Endometrial microvascular endothelial cells (primary cell): ENCODE data around the gene DCDC2. TPM values are rescaled to one million over a fixed set of nuclear protein-coding genes. Genes with fewer than 3 reads are reported as not detected.
"Not testable (repeated sequence)": the region's sequence is repeated elsewhere in the genome, so short reads cannot be mapped to it uniquely, and the experiment has no call there.

Experiments used
- in situ Hi-C: cut with HindIII; loops from 2 replicates; pipeline ENCODE4 v1.10.0; 2017; ENCODE audit warnings: low sequenced_read_pairs, low pct_unique_long_range_greater_than_20kb; ENCODE audit errors: inconsistent ontology term
- total RNA-seq: library from RNA; depleted of rRNA; stranded (reverse); fragments of >200 nt; gene quantifications from one replicate; pipeline ENCODE4 v1.2.3, GENCODE V29; 2015; ENCODE audit errors: inconsistent ontology term

DCDC2 gene
- total RNA-seq, 1 donor from 2014 or later = not detected

DNA sequence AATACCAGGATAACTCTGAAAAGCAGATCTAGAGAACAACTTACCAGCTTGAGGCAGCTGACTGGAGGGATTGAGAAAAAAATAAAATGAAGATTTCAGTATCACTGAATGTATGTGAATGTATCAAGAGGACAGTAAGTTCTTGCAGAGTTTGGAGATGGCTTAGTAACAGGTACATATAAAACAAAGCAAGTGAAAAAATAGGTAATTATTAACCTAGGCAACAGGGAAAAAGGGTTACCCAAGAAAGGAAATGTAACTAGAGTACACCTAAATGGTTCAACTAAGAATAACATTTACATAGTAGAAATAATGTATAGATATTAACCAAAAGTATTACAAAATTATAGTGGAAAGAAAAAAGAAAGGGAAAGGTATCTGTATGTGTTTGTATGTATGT is 164.5 kb downstream of the DCDC2 start:
- in situ Hi-C loops = no loop called here

DNA sequence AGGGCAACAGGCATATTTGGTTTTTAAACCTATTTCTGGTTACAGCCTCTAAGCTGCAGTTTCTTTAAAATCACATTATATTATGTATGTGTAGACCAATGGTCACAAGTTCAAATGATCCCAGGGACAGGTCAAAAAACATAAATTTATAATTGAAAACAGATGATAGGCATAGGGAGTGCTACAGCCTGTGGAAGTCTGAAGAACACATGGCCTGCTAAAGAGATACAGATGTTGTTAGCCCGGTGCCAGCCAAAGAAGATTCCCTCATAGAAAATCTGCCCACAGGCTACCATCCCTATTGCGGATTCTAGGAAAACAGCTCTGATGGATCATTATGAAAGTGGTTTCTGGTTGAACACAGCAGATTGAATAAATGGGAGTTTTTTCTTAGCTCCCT is 166.5 kb downstream of the DCDC2 start:
- in situ Hi-C loops = no loop called here

DNA sequence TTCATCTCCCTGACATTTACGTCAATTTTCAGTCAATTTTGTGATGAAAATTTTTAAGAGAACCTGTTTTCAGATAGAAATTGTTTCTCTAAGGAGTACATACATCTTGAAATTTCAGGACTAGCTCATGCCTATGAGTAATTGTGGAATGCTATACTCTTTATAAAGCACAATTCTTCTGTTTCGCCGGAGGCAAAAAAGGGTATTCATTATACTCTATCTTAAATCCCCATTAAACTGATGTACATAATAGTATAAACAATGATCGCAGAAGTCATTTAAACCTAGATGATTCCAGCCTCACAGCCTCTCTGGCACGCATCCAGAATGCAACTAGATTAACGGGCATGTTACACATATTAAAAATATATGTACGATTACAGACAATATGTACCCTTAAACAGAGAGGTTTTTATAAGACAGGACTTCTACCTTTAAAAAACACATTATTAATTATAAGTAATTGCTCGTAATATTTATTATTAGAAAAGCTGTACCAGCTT is 169.2 kb downstream of the DCDC2 start:
- in situ Hi-C loops = no loop called here

- in situ Hi-C loops = no loop called here
Measured at GRCh38 chr6:24187965-24188577, 169.8 kb downstream of the DCDC2 start.

GRCh38 chr6:24186349-24186748 is 171.5 kb downstream of the DCDC2 start:
- in situ Hi-C loops = no loop called here

- in situ Hi-C loops = no loop called here
Measured at GRCh38 chr6:24183584-24183983, 174.3 kb downstream of the DCDC2 start.

DNA sequence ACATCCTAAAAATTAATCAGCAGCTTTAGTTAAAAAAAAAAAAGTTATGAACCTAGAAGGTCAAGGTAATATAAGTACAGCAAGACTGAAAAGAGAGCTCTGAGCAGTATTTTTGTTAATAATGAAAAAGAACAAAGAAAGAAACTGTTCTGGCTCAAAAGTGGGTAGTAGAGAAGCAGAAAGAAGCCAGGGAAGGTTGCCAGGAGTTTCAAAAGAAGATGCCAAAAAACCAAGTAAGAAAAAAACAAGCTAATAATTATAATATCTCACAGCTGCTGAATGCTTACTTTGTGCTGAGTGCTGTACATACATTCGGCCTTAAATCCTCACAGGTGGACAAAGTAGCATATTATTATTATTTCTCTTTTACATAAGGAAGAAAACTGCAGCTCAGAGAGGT is 200.0 kb downstream of the DCDC2 start:
- in situ Hi-C loops = no loop called here

GRCh38 chr6:24154121-24154520 is 203.7 kb downstream of the DCDC2 start:
- in situ Hi-C loops = no loop called here

GRCh38 chr6:24152014-24152413 is 205.8 kb downstream of the DCDC2 start:
- in situ Hi-C loops = no loop called here

DNA sequence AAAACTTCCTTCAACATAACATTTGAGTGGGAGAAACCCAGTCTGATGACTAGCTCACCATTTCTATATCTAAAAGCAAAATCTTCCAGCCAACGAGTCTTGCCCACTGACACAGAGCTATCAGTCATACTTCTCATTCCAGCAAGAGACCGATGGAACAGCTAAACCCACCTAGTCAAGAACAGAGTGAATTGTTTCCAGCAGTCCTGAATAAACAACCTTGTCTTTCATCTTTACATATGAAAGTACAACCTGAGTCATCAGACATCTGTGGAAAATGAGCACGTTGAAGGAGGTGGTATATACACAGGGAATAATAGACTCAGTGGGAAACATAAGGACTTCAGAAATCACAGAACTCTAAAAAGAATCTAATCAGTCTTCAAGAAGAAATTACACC is 208.0 kb downstream of the DCDC2 start:
- in situ Hi-C loops = no loop called here

DNA sequence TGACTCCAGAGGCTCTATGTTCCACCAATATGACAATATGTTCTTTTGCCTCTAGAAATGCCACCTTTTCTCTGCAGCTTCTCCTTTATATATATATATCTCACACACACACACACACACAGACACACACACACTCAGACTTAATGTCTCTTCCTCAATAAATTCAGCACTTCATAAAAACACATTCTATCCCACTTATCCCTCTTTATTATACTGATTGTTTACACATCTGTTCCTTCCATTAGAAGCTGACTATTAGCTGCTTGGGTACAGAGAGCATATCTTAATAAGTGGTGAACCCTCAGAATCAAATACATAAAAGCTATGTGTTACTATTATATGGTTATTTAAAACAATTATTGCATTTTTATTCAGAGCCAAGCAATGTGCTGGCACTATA is 208.6 kb downstream of the DCDC2 start:
- in situ Hi-C loops = no loop called here

GRCh38 chr6:24148684-24149083 is 209.2 kb downstream of the DCDC2 start:
- in situ Hi-C loops = no loop called here

GRCh38 chr6:24148154-24148570 is 209.7 kb downstream of the DCDC2 start:
- in situ Hi-C loops = no loop called here

DNA sequence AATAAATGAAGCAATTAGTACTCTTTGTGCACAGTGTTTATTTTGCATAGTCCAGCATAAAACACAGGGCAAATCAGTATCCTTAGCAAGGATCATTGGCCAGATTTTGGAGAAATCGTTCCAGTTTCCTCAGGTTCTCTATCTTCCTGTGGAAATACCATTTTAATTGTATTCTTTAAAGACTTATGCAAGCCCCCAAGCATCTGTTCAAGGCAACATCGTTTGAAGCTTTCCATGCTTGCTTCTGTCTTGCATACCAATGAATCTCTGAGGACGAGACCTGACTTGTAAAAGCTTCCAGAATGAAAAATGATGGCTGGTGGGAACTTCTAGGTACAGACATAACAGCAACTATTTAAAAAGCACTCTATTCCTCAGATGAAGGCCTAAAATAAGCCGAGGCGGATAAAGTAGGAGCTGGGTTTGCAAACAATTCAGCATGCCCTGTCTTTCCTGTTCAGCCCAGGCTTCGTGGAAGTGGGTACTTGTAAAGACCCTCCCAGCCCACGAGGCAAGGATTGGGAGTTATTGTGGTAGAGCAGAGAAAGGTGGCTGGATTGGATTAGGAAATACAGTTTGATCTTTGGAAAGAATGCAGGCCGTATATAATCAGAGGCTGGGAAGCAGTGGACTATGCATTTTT is 210.2 kb downstream of the DCDC2 start:
- in situ Hi-C loops = no loop called here

- in situ Hi-C loops = no loop called here
Measured at GRCh38 chr6:24146871-24147270, 211.0 kb downstream of the DCDC2 start.

DNA sequence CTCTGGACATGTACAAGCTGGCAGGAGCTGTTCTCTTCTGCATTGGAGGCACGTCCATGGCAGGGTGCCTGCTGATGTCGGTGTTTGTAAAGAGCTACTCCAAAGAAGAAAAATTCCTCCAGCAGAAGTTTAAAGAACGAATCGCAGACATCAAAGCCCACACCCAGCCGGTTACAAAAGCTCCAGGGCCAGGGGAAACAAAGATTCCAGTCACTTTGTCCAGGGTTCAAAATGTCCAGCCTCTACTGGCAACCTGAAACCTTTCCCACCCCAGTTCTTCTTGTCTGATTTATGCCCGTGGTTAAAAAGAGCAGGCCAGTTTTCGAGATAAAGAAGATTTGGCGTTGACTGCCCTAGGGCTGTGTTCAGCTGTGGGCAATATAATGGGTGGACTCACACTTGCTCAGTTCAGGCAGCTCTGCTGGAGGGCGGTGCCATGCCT is 212.1 kb downstream of the DCDC2 start:
- in situ Hi-C loops = no loop called here

- in situ Hi-C loops = not testable (repeated sequence)
Measured at GRCh38 chr6:24142733-24143132, 215.1 kb downstream of the DCDC2 start.

- in situ Hi-C loops = no loop called here
Measured at GRCh38 chr6:24140591-24140990, 217.3 kb downstream of the DCDC2 start.

- in situ Hi-C loops = no loop called here
Measured at GRCh38 chr6:24139639-24140038, 218.2 kb downstream of the DCDC2 start.

DNA sequence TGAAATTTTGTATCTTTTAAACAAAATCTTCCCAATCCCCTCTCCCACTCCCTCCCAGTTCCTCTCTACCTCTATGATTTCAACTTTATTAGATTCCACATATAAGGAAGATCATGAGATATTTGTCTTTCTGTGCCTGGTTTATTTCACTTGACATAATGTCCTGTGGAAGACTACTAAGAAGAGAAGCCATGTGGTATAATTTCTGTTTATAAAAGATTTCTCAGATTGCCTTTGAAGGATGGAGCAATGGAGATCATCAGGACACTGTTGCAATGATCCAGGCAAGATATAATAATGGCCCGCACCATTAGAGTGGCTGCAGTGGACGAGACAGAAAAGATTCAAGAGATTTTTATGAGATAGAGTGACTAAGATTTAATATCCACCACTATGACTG is 218.8 kb downstream of the DCDC2 start:
- in situ Hi-C loops = no loop called here

GRCh38 chr6:24131751-24132150 is 226.1 kb downstream of the DCDC2 start:
- in situ Hi-C loops = no loop called here
